Endothelial cell (in vitro differentiated cells): ENCODE data around the gene COASY. TPM values are rescaled to one million over a fixed set of nuclear protein-coding genes. Genes with fewer than 3 reads are reported as not detected.
"Not testable (repeated sequence)": the region's sequence is repeated elsewhere in the genome, so short reads cannot be mapped to it uniquely, and the experiment has no call there.

Experiments used
- DNase-seq: peaks from one replicate; pipeline ENCODE4 v3.0.0; 2021; ENCODE audit warnings: low spot score
- H3K27ac Mint-ChIP-seq: one replicate; pipeline ENCODE4 v1.8.0; 2021; ENCODE audit warnings: mixed read lengths, inconsistent platforms; ENCODE audit not compliant: unreplicated experiment
- H3K27me3 Mint-ChIP-seq: one replicate; pipeline ENCODE4 v1.8.0; 2021; ENCODE audit warnings: mild to moderate bottlenecking, moderate library complexity, mixed read lengths, inconsistent platforms; ENCODE audit not compliant: unreplicated experiment
- H3K36me3 Mint-ChIP-seq: one replicate; pipeline ENCODE4 v1.8.0; 2021; ENCODE audit warnings: mild to moderate bottlenecking, low read depth, mixed read lengths, inconsistent platforms; ENCODE audit not compliant: unreplicated experiment
- H3K4me1 Mint-ChIP-seq: one replicate; pipeline ENCODE4 v1.8.0; 2021; ENCODE audit warnings: mild to moderate bottlenecking, mixed read lengths, inconsistent platforms; ENCODE audit not compliant: unreplicated experiment
- H3K4me3 Mint-ChIP-seq: one replicate; pipeline ENCODE4 v1.8.0; 2021; ENCODE audit warnings: mild to moderate bottlenecking, mixed read lengths, inconsistent platforms; ENCODE audit not compliant: unreplicated experiment
- H3K9me3 Mint-ChIP-seq: one replicate; pipeline ENCODE4 v1.8.0; 2021; ENCODE audit warnings: mixed read lengths, inconsistent platforms; ENCODE audit not compliant: unreplicated experiment
- total RNA-seq: library from RNA; stranded (reverse); fragmentation: NEBNext Ultra II Directional; extraction: Animal tissue kit (Norgen Biotek cat#: 25700); gene quantifications from one replicate; pipeline ENCODE4 v1.2.1, GENCODE V29; 2021; ENCODE audit not compliant: unreplicated experiment
- TF ChIP-seq, protein P1 (sequence below): fragments of 200-600 bp; sonication (generic); IDR thresholded peaks from one replicate; pipeline ENCODE4 v1.5.0; 2021; ENCODE audit warnings: antibody characterized with exemption; ENCODE audit not compliant: unreplicated experiment

COASY gene
- total RNA-seq, 1 donor from 2014 or later, result 66.3 TPM

DNA sequence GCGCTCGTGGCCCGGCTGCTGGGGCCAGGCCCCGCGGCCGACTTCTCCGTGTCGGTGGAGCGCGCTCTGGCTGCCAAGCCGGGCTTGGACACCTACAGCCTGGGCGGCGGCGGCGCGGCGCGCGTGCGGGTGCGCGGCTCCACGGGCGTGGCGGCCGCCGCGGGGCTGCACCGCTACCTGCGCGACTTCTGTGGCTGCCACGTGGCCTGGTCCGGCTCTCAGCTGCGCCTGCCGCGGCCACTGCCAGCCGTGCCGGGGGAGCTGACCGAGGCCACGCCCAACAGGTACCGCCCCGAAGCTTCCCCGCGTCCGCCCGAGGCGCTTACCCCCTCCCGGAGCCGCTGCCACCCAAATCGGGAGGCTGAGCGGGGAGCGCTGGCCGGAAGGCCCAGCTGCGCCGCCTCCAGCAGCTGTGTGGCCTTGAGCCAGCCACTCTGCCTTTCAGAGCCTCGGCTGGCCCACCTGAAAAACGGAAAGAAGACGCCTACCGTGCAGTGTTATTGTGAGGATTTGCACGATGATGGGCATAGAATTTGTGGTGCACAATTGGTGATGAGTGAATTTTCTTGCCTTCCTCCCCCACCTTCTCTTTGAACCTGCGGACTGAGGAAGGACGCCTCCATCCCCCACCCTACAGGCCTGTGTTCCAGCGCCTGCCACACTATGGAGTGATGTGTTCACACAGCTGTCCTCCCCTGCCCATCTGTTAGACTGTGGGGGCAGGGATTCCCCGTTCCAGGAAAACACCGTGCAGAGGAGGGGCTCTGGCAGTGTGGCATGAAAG is 25.4 kb upstream of the COASY start:
- H3K4me3 Mint-ChIP-seq, result peak overlapping the region; percentile 86

DNA sequence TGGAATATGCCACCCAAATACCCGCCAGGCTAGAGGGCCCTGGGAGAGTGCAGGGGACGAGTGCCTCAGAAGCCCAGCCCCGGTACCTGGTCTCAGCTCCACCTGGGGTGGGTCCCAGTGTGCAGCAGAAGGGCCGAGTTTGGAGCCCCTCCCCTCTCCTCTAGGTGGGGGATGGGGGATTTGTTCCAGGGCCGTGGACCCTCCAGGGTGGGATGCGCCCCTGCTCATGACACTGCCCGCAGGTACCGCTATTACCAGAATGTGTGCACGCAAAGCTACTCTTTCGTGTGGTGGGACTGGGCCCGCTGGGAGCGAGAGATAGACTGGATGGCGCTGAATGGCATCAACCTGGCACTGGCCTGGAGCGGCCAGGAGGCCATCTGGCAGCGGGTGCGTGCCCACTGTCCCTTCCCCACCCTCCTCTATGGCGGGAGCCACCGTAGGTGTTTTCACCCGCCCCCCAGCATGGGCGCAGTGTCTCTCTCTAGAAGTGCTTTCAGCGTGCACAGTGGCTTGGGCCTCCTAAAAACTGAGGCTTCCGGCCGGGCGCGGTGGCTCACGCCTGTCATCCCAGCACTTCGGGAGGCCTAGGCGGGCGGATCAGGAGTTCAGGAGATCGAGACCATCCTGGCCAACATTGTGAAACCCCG is 24.7 kb upstream of the COASY start:
- Mint-ChIP-seq H3K4me3 (peak overlapping the region; percentile 86), H3K4me1 (peaks cover 16% of the 10 kb centered on the region), H3K27me3 (peaks cover 7% of the 10 kb centered on the region), H3K9me3 (no peaks in the 10 kb centered on the region), H3K36me3 (peaks cover 15% of the 10 kb centered on the region), H3K27ac (no peak overlapping the region)
- TF ChIP-seq, protein P1, sequence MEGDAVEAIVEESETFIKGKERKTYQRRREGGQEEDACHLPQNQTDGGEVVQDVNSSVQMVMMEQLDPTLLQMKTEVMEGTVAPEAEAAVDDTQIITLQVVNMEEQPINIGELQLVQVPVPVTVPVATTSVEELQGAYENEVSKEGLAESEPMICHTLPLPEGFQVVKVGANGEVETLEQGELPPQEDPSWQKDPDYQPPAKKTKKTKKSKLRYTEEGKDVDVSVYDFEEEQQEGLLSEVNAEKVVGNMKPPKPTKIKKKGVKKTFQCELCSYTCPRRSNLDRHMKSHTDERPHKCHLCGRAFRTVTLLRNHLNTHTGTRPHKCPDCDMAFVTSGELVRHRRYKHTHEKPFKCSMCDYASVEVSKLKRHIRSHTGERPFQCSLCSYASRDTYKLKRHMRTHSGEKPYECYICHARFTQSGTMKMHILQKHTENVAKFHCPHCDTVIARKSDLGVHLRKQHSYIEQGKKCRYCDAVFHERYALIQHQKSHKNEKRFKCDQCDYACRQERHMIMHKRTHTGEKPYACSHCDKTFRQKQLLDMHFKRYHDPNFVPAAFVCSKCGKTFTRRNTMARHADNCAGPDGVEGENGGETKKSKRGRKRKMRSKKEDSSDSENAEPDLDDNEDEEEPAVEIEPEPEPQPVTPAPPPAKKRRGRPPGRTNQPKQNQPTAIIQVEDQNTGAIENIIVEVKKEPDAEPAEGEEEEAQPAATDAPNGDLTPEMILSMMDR, result no peak
- DNase-seq, result no peak

More for the DNA sequence above, 25.4 kb upstream of the COASY start:
- Mint-ChIP-seq H3K9me3 (no peaks in the 10 kb centered on the region), H3K4me1 (peaks cover 16% of the 10 kb centered on the region), H3K27ac (no peak overlapping the region), H3K27me3 (peaks cover 7% of the 10 kb centered on the region), H3K36me3 (peaks cover 15% of the 10 kb centered on the region)
- DNase-seq, result peak; percentile 68
- TF ChIP-seq, protein P1, result no peak

DNA sequence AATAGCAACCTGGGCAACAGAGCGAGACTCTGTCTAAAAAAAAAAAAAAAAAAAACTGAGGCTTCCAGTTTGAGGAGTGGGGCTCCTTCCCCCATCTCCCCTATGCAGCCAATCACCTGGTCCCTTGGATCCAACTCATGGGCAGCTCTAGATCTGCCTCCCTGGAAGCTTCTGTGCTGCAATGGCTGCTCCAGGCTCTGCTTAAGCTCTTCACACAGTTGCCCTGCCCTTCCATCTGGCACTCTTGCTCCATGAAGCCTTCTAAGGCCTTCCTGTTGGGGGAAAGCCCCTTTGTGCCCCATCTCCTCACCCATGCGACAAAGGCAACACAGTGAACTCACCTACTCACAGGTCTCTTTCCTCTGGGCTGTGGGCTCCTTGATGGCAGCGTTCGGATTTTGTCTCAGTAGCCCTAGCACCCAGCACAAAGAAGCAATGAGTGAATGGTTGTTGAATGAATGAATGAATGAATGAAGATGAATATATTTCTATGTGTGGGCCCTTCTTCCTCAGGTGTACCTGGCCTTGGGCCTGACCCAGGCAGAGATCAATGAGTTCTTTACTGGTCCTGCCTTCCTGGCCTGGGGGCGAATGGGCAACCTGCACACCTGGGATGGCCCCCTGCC is 24.0 kb upstream of the COASY start:
- no peak for DNase-seq
- no peaks in the 10 kb centered on the region for H3K9me3 Mint-ChIP-seq
- peaks cover 7% of the 10 kb centered on the region for H3K27me3 Mint-ChIP-seq
- H3K4me3 Mint-ChIP-seq, result peak overlapping the region; percentile 74
- TF ChIP-seq, protein P1, result no peak
- peaks cover 15% of the 10 kb centered on the region for H3K36me3 Mint-ChIP-seq
- peaks cover 16% of the 10 kb centered on the region for H3K4me1 Mint-ChIP-seq
- peak overlapping the region; percentile 64 for H3K27ac Mint-ChIP-seq

DNA sequence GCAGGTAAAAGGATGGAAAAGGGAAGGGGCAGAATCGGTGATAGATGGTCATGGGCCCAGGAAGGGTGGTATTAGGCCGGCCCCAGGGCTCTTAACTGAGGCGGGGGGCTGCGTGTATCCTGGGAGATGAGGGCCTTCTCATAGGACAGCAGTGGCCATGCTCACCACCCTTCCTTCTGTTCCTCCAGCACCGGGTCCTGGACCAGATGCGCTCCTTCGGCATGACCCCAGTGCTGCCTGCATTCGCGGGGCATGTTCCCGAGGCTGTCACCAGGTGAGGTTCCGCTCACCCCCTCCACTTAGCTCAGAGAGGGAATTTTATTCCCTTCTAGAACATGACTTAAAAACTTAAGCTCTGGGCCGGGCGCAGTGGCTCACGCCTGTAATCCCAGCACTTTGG is 23.5 kb upstream of the COASY start:
- DNase-seq, result no peak
- Mint-ChIP-seq H3K9me3 (no peaks in the 10 kb centered on the region), H3K27me3 (peaks cover 7% of the 10 kb centered on the region), H3K27ac (no peak overlapping the region), H3K36me3 (peaks cover 15% of the 10 kb centered on the region), H3K4me3 (no peak overlapping the region), H3K4me1 (peaks cover 16% of the 10 kb centered on the region)
- TF ChIP-seq, protein P1, result no peak

DNA sequence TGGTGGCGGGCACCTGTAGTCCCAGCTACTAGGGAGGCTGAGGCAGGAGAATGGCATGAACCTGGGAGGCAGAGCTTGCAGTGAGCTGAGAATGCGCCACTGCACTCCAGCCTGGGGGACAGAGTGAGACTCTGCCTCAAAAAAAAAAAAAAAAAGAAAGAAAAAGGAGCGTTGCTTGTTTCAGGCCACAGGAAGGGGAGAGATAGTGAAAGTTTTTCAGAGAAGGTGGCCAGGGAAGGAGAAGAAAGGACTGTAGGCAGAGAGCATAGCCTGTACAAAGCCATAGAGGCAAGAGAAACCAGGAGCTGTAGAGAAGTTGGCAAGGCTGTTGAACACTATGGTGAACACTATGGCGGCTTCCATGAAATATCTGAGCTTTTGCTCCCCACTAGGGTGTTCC is 21.4 kb upstream of the COASY start:
- peaks cover 13% of the 10 kb centered on the region for H3K27me3 Mint-ChIP-seq
- H3K36me3 Mint-ChIP-seq, result peaks cover 15% of the 10 kb centered on the region
- peaks cover 12% of the 10 kb centered on the region for H3K4me1 Mint-ChIP-seq
- DNase-seq, H3K9me3 Mint-ChIP-seq, H3K4me3 Mint-ChIP-seq: not testable (repeated sequence)
- peak overlapping the region; percentile 36 for H3K27ac Mint-ChIP-seq
